Amygdala (tissue), 56 donors: ENCODE results near the gene CEP85.
"Not testable (repeated sequence)": the region's sequence is repeated elsewhere in the genome, so short reads cannot be mapped to it uniquely, and the experiment has no call there.

Experiments used
- DNase-seq, 56 donors: peaks; one replicate each; lab custom pipeline; 2025; lab: John Stamatoyannopoulos, UW

CEP85 gene

DNA sequence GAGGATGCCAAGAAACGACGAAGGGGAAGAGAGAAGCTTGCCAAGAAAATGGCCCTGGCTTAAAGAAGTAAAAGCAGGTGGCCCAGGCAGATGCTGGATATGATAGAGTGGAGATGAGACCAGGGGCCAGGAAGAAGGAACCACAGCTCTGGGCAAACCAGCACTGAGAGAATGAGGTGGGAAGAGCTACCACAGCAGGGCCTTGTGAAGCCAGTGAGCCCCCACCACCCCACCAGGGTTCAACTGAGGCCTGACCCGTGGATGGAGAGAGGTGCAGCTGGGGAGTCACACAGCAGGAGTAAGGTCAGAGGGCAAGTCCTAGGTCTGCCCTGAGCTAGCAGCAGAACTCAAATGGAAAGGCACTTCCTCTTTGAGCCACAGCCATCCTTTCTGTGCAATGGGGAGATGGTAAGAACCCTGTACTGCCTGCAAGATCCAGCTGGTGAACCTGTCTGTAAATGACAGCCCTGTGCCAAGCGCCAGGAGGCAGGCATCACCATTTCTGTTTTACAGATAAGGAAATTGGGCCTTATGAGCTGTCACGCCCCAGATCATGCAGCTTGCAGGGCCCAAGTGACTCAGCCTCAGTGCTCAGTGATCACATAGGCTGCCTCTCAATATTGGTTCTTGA is 54.4 kb downstream of the CEP85 start:
- DNase-seq, result no peak

DNA sequence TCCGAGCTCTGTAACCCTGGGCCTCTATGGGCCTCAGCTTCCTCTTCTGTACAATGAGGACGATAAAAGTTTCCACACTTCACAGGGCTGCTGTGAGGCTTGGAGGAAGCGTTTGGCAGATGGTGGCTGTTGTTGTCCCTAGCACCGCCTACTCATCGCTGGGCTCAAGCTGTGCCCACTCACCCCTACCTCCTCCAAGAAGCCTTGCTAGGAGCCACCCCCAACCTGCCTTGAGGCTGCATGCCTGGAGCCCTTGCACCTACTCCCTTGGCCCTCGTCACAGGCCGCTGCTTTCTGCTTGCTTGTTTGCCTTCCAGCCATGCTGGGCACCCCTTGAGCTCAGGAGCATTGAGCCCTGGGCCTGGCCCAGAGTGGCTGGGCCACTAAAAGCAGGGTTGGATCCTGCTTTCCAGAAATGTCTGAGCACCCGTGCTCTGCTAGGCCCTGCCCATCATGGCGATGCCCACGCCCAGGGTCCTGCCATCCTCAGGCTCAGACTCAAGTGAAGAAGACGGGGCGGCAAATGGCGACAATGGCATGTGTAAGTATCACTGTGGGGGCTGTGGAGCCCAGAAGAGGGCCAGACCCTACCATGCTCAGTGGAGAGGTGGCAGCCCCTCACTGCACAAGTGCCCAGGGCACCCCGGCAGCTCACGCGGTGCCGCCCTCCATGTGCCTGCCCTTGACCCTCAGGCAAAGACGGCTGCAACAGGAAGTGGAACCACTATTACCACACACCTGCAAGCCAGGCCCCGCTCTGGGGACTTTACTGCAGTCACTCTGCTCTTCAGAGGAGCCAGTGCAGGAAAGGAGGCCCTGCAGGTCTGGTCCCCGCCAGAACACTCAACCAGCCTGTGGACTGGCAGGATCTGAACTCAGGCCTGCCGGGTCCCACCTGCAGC is 55.4 kb downstream of the CEP85 start:
- peak in 18 of 56 donors; percentile 12 to 64 (median 31) for DNase-seq

DNA sequence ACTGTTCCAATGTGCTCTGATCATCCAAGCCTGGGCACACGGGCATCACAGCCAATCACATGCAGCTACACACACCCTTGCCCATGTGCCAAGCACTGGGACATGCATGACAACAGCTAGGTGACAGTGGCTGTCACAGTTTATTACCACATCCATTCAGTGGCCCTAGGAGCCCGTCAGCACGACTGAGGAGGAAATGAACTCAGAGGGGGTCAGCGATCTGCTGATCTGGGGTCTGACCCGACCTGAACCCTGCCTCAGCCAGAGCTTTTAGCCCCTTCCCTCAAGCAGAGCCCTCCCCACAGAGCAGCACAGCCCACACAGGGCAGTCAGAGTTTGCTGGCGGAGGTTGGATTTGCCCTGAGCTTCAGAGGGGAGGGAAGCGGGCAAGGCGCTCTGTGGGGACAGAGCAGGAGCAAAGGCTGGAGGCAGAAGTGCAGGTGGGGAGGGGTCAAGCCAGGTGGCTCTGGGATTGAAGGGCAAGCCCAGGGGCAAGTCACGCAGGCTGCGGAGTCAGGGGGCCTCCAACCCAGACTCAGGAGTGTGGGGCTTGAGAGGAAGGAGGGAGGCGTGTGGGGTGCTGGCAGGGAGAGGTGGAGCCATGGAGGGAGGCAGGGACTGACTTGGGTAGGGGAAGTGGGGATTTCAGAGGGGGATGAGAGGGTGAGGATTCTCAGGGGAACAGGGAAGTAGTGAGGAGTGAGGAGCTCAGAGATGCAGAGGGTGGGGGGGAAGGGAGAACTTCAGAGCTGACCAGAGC is 56.3 kb downstream of the CEP85 start:
- no peak for DNase-seq

DNA sequence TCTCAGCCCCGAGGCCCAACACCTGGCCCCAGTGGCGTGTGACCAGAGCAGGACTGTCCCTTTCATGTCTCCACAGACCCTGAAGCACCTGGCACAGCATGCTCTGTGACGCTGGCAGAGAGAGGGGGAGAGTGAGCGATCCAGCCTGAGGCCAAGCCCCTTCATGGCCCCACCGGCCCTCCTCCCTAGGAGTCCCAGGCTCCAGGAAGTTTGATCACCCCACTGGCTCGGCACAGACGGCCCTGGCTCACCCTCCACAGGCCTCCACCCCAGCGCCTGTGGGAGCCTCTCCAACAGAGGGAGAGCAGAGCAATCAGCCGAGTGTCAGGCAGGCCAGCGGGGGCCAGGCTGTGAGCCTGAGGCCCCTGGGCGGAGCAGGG is 56.9 kb downstream of the CEP85 start:
- DNase-seq, result no peak

DNA sequence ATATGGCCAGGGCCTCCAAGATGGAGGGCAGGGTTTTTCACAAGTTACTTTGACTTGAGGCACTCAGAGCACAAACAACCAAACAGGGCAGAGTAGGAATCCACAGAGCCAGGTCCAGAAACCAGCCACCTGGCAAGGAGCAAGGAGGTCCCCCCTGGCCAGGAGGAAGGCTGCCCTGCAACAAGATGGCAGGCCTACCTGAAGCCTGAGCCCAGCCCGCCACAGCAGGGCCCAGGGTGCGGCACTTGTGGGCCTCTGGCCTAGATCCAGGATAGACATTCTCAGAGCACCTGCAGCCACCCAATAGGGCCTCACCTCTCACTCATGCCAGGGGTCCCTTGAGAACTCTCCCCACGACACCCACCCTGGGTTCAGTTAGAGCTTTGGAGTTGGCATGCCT is 57.4 kb downstream of the CEP85 start:
- no peak for DNase-seq

DNA sequence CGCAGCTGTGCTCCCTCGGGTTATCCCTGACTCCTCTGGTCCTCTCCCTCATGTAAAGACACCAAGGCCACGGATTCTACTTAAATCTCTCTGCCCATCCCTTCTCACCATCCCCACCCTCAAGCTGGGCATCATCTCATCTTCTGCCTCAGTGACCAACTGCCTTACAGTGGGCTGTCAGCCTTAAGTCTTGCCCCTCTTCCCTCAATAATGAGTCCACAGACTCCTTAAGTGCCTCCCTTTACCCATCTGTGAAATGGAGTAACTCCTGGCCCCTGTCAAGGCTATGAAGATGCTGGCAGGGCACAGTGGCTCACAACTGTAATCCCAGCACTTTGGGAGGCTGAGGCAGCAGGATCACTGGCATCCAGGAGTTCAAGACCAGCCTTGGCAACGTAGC is 57.9 kb downstream of the CEP85 start:
- DNase-seq, result no peak

DNA sequence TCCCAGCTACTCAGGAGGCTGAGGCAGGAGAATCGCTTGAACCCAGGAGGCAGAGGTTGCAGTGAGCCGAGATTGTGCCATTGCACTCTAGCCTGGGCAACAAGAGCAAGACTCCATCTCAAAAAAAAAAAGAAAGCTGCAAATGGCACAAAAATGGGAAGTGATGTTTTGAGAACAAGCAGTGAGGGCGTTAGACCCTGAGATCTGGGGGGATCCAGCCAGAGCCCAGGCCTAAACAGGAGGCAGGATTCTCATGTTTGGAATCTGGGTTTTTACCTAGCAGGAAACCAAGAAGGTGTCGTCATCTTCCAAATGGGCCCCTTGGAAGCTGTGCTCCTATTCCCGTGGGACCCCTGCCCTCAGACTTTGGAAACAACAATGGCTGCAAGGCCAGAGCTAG is 58.7 kb downstream of the CEP85 start:
- DNase-seq, result not testable (repeated sequence)

DNA sequence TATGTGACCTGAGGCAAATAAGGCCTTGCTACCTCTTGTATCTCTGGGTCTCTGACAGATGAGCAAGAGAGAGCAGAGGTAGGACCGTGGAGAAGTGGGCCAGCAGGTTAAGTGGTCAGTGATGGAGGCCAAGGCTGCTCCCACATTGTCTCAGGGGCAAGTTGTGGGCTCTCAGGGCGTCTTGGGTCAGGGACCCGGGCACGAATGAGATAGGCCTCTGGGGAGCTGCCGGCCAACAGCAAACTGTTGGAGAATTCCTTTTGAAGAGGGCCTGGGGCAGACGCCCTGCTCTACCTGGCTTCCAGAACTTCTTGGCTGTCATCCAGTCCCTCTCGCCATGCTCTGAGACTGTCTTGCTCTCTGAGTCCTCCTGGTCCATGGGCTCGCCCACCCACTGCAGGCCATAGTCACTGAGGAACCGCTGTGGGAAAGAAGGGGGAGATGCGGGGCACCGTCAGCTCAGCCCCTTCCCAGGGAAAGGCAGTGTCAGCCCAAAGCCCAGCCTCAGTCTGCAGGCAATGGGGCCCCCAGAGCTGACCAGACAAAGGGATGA is 60.0 kb downstream of the CEP85 start:
- no peak for DNase-seq

DNA sequence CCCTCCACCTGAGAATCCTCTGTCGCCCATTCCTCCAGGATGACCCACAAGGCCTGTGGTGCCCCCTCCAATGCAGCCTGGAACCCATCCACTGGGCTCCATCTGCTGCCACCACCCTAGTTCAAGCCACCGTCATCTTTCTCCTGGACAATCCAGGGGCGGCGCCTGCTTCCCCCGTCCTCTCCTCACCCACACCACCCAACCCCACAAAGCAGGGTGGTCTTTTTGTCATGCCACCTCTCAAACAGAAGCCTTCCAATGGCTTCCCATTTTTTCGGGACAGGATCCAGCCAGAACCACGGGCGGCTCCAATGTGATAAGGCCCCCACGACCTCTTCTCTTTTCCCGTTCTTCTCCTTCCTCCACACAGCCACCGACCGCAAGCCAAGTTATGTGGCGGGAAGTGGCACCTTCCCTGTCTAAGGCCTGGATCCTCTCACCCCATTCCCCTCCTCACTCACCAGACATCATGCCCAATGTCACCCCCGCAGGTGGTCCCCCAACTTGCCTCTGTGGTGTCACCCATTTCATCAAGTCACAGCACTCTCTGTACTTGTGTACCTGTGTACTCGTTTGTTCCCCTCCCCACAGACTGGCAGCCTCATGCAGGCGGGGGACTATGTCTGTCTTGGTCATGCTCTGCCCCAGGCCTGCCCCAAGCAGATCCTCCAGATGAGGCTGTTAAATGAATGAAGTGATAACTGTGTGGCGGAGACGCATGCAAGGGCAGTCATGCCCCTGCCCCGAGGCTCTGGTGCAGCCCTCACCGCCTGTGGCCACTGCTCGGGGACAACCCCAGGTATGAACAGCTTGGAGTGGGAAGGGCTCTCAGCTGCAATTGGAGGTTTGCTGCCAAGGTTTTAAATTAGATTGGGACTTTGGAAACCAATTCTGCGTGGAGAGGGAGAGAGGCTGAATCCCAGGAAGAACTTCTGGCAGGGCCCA is 61.5 kb downstream of the CEP85 start:
- no peak for DNase-seq

DNA sequence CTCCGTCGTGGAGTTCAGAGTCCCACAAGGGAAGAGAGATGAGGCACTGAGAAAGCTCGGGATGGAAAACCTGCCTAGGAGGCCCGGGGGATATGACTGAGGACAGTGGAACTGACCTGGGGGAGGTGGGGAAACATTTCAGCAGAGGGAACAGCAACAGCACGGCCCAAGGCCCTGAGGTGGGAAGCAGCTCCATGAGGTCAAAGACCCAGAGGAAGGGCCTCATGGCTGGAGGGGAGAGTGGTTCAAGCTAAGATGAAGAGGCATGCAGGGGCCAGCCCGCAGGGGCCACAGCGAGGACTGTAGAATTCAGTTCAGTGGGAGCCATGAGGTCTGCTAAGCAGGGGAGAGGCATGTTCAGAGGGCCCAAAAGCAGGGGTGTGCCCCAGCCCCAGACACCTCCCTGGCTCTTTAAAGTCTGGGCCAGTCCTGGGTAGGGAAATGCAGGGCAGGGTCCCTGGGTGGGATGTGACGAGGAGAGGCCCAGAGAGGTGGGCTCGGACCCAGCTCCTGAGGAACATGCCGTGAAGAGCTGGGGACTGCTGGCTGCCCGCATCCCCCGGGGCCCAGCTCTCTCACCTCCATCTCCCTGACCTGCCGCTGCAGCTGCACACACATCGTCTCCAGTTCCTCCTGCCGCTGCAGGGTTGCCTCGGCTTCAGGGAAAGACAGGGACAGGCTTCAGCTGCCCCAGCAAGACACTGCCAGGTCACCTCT is 62.5 kb downstream of the CEP85 start:
- DNase-seq, result no peak

DNA sequence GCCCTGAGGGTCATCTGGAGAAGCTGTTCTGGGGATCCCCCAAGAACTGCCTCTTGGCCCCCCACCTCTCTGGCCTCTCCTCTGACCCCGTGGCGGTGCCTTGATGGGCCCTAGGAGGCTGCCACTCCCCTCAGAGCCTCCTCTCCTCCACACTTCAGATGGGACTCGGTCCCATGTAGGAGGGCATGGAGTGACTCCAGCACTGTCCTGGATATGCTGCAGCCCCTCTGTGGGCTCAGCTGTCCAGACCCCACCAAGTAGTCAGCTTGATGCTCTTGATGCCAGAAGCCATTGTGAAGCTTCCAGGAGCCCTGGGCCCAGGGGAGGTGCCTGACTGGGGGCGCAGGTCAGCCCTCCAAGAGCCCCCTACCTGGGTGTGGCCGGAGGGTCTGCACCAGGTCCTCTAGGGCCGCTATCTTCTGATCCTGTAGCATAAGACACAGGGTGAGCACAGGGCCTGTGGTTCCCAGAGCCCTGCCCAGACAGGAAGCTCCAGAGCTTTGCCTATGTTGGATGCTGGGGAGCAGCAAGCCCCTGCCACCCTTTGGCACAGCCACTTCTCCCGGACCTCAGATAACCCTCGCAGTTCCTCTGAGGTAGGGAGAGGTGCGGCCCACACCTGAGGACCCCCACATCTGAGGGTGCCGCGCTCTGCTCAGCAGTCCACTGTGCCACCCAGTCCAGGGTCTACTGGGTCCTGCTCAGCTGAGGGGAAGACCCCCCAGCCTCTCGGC is 63.2 kb downstream of the CEP85 start:
- DNase-seq, result no peak

DNA sequence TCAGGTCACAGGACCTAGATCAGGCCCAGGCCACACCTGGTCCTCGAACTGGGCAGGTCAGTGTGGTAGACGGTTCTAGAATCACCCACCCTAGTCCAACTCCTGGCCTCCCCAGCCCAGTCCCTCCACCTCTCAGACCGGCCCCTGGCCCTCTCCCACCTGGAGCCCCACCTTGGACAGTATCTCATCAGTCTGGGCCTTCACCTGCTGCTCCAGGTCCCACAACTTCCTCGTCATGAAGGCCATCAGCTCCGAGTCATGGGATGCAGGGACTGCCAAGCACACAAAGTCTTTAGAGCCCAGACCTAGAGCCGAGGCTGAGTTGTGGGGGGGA is 63.8 kb downstream of the CEP85 start:
- no peak for DNase-seq

DNA sequence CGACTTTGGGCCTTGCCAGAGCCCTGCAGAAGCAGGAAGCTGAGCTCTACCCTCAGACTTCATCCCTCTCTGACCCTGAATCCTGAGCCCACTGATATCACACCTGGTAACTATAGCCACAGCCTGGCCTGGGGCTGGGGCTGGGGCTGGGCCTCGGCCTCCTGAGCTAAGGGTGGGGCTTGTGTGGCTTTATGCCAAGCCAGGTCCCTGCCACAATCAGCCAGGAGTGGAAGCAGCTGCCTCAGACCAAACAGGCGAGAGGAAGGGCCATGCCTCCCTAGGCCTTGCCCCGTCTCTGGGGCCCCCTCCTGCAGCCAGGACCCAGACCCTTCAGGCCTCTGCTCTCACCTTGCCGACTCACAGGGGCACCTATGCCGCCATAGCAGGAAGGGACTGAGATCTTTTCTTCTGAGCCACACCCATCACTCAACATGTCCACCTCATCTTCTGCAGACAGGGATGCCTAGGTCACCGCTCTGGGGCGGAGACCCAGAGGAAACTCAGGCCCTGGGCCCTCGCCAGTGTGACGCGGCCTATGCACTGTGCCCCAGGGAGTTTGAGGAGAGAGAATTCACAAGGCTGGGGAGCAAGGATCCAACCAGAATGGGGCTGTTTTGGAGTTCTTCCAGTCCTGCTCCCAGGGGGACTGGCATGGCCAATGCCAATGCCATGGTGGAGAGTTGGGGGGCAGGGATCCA is 66.7 kb downstream of the CEP85 start:
- no peak for DNase-seq

DNA sequence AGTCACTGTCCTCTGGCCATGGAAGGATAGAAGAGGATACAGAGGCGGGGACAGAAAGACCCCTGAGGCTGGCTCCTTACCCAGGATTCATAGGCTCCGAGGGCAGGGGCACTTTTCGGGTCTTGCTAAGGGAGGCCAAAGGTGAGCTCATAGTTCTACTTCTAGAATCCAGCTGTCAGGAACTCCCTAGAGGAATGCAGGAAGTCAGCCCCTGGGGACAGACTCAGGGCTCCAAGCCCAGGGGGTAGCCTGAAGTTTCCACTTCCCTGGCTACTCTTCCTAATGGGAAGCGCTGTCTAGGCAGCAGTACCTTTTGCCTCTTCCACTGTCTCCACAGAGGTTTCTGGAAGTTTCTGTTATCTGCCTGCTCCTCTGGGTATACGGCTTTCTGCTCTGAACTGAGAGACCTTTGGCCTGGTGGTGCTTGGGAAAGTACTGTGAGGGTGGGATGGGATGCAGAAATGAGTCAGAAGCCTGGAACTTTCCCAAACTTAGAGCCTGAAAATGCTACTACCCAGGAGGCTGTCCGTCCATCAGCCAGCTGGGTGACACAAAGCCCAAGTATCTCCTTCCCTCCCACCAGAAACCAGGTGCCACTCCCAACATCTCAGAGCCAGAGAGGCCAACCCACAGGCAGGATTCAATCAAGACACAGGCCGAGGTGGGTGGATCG is 68.9 kb downstream of the CEP85 start:
- DNase-seq, result no peak

DNA sequence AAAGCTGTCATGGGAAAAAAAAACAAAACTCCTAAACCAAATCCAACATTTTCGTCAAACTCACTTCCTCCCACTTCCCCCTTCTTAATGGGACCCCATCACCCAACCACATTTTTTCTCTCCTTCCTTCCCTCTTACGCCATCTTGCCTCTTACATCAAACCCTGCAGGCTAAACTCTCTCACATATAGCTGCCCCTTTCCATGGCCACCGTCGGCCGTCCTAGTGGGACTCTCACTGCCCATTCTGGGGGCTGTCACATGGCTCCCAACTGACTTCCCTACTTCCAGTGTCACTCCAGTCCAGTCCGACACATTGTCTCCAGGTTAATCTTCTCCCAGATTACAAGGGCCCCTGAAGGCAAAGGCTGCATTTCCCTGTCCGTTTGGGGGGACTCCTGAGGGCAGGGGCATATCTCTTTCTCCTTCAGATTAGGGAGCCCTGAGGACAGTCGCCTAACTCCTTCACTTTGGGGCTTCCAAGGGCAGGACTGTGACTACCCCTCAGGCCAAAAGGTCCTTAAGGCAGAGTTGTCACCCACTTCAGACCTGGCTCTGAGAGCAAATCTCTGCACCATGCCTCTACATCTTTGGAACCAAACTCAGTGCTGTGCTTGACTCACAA is 71.8 kb downstream of the CEP85 start:
- DNase-seq, result no peak

DNA sequence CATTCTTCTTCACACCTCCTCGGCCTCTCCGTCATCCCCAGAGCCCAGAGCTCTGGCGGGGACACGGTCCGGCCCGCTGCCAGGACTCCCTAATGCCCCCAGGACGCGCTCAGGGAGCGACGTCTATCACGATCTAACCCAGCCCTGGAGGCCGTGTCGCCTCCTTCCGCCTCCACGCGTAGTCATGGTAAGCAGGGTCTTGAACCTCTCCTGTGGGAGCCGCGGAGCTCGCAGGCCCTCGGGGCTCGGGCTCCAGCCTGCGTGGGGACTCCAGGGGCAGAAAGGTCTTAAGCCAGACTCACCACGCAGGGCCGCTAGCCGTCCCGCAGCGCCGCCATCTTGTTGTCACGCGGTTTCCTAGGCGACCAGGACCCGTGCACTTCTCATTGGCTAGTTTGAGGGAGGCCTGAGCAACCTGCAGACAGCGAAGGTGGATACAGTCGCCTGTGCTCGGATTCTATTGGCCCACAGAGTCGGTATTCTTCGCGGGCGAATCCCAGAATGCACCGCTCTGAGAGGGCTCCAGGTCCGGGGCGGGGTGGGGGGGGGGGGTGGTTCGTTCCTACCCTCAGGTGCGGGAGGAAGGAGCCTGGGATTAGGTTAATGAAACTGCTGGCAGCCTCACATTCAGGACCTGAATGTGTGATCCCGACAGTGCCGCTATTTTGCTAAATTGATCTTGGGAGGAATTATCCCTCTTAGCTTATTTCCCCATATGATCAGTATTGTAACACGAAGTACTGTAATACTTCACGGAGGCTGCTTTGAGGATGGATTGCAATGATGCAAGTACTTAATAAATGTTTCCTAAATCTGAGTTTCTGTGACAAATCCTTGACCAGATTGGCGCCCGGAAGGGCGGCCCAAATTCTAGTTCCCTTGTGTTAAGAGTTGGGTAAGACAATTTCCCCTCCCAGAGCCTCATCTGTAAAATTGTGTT is 72.6 kb downstream of the CEP85 start, which contains the start of gene UBXN11:
TSS of gene UBXN11 (minus strand) at position 347 of the 940 bp plus-strand sequence. CDS start 3,753 bp downstream, outside the sequence.
- DNase-seq, result peak in 54 of 56 donors; percentile 26 to 90 (median 76)
